IPS-18c (cell line): ENCODE data around the gene L3MBTL2.
A peak's percentile ranks its signal among the peaks of the same experiment; 100 is the strongest.
"Not testable (repeated sequence)": the region's sequence is repeated elsewhere in the genome, so short reads cannot be mapped to it uniquely, and the experiment has no call there.

Experiments
- H3K4me3 ChIP-seq: 2 replicates; pipeline ENCODE4 v1.7.0; 2013; ENCODE audit warnings: low read depth, mild to moderate bottlenecking, low read length, moderate library complexity; ENCODE audit not compliant: insufficient read depth
- H3K9me3 ChIP-seq: one replicate; pipeline ENCODE4 v1.6.1; 2013; ENCODE audit warnings: mild to moderate bottlenecking, low read length, moderate library complexity; ENCODE audit not compliant: control insufficient read depth, insufficient read depth

L3MBTL2 gene

DNA sequence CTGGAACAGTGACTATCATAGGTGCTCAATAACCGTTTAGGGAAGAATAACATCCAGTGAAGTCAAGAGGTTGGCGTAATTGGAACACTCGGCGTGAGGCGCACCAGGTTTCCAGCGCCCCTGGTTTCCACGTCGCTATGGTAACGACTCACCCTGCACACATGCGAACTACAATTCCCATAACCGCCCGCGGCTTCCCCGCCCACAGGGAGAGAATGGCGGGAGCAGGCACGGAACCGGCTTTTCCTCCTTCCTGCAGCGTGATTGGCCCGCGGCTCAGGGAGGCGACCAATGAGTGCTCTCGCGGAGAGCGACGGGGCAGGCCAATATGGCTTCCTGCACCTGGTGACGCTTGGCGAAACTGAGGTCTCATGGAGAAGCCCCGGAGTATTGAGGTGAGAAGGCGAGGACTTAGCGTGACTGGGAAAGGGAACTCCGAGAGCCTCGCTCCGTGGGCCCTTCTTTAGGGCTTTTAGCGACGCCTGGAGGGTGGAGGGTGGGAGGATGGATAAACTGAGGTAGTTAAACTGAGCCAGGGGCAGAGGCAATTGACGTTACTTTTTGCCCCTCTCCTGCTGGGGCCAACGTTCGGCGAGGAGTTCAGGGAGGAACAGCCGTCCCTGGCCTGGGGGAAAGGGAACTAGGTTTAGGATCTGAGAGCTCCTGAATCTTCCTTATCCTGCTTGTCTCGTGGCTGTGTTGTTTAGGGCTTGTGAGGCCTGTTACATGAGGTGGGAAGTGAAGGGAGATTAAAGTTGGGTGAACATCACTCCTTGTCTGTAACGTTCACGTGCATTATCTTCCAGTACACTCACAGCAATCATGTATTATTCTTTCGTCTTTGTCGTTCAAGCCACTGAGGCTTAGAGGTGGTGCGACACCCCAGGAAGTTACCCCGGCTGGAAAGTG is at the start of gene L3MBTL2:
TSS of gene L3MBTL2 (plus strand) at position 321 of the 909 bp plus-strand sequence. CDS start at position 372, 51 bp downstream.
- no peaks in the 10 kb centered on the region for H3K9me3 ChIP-seq
- peak within 1 kb of the TSS; percentile 92 for H3K4me3 ChIP-seq

DNA sequence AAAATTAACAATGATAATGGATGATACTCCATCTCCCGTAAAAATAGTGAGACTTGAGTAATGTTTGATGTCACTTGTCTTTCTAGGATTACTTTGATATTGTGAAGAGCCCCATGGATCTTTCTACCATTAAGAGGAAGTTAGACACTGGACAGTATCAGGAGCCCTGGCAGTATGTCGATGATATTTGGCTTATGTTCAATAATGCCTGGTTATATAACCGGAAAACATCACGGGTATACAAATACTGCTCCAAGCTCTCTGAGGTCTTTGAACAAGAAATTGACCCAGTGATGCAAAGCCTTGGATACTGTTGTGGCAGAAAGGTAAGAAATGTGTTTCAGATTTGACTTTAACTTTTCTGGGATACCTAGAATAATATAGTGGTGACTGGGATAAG is 48.0 kb upstream of the L3MBTL2 start:
- H3K4me3 ChIP-seq = no peak overlapping the region
- H3K9me3 ChIP-seq = no peaks in the 10 kb centered on the region

DNA sequence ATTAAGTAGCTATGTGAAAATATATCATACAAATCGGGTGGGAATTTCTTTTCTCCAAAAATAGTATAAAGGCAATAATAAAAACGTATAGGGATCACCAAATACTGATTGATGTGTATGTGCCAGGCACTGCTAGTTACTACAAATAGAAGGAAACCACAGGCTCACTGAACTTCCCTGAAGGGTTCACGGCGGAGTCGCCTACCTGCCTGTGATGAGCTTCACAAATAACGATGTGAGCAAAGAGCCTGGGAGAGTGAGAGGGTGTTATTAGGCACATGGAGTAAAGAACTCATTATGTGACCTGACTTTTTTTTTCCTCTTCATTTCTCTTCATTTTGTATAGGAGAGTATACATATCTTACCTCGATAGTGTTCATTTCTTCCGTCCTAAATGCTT is 36.0 kb upstream of the L3MBTL2 start:
- H3K9me3 ChIP-seq = no peaks in the 10 kb centered on the region
- no peak overlapping the region for H3K4me3 ChIP-seq

DNA sequence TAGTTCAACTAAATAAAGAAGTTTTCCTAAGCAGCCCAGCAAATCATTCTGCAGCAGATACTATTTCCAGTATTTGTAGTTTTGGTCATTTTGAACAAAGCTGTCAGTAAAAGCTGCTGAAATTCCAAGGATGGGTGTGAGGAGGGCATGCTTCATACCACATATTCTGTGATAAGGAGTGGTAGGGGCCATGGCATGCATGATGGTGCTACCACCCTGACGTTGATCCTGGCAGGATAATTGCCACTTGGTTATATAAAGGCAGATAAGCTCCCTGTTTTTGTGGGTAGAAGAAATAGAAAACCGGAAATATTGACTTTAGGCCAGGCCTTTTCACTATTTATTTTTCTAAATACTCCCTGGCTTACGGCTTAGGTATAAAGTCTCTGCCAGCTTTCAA is 33.1 kb upstream of the L3MBTL2 start:
- H3K9me3 ChIP-seq = no peaks in the 10 kb centered on the region

DNA sequence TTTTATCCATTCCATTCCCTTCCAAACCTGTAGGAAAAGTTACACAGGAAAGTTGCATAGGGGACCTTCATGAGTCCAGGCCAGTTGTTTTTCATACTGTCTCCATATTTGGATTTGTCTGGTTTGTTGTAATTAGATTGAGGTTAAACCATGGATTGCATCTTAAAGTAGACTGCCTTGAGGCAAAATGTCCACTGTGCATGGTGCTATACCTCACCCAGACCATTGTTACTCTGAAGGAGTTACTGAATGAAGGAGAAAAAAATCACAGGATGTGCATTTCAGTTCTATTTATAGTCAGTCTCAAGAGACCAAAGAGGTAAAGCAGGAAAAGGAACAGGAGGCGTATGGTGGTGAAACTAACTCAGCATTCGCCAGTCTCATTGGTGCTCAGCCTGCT is 29.6 kb upstream of the L3MBTL2 start:
- H3K9me3 ChIP-seq = no peaks in the 10 kb centered on the region
- H3K4me3 ChIP-seq = no peak overlapping the region

More for the DNA sequence above, 33.1 kb upstream of the L3MBTL2 start:
- no peak overlapping the region for H3K4me3 ChIP-seq

DNA sequence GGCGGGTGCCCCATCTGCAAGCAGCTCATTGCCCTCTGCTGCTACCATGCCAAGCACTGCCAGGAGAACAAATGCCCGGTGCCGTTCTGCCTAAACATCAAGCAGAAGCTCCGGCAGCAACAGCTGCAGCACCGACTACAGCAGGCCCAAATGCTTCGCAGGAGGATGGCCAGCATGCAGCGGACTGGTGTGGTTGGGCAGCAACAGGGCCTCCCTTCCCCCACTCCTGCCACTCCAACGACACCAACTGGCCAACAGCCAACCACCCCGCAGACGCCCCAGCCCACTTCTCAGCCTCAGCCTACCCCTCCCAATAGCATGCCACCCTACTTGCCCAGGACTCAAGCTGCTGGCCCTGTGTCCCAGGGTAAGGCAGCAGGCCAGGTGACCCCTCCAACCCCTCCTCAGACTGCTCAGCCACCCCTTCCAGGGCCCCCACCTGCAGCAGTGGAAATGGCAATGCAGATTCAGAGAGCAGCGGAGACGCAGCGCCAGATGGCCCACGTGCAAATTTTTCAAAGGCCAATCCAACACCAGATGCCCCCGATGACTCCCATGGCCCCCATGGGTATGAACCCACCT is 28.0 kb upstream of the L3MBTL2 start:
- H3K9me3 ChIP-seq = no peaks in the 10 kb centered on the region
- no peak overlapping the region for H3K4me3 ChIP-seq

DNA sequence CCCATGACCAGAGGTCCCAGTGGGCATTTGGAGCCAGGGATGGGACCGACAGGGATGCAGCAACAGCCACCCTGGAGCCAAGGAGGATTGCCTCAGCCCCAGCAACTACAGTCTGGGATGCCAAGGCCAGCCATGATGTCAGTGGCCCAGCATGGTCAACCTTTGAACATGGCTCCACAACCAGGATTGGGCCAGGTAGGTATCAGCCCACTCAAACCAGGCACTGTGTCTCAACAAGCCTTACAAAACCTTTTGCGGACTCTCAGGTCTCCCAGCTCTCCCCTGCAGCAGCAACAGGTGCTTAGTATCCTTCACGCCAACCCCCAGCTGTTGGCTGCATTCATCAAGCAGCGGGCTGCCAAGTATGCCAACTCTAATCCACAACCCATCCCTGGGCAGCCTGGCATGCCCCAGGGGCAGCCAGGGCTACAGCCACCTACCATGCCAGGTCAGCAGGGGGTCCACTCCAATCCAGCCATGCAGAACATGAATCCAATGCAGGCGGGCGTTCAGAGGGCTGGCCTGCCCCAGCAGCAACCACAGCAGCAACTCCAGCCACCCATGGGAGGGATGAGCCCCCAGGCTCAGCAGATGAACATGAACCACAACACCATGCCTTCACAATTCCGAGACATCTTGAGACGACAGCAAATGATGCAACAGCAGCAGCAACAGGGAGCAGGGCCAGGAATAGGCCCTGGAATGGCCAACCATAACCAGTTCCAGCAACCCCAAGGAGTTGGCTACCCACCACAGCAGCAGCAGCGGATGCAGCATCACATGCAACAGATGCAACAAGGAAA is 27.3 kb upstream of the L3MBTL2 start:
- H3K4me3 ChIP-seq = no peak overlapping the region; the same call in 1 of the 2 replicates
- no peaks in the 10 kb centered on the region for H3K9me3 ChIP-seq

DNA sequence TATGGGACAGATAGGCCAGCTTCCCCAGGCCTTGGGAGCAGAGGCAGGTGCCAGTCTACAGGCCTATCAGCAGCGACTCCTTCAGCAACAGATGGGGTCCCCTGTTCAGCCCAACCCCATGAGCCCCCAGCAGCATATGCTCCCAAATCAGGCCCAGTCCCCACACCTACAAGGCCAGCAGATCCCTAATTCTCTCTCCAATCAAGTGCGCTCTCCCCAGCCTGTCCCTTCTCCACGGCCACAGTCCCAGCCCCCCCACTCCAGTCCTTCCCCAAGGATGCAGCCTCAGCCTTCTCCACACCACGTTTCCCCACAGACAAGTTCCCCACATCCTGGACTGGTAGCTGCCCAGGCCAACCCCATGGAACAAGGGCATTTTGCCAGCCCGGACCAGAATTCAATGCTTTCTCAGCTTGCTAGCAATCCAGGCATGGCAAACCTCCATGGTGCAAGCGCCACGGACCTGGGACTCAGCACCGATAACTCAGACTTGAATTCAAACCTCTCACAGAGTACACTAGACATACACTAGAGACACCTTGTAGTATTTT is 26.6 kb upstream of the L3MBTL2 start:
- Histone ChIP-seq H3K9me3 (no peaks in the 10 kb centered on the region), H3K4me3 (no peak overlapping the region)

DNA sequence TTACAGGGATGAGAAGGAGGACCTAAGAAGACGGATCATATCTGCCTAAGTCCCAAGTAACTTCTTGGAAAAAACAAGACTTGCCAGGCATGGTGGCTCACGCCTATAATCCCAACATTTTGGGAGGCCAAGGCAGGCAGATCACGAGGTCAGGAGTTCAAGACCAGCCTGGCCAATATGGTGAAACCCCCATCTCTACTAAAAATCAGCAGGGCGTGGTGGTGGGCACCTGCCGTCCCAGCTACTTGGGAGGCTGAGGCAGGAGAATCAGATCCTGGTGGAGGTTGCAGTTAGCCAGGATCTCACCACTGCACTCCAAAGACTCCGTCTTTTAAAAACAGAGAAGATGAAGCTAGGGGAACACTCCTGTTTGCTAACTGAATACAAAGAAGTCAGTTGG is 24.8 kb upstream of the L3MBTL2 start:
- H3K4me3 ChIP-seq, H3K9me3 ChIP-seq: not testable (repeated sequence)

DNA sequence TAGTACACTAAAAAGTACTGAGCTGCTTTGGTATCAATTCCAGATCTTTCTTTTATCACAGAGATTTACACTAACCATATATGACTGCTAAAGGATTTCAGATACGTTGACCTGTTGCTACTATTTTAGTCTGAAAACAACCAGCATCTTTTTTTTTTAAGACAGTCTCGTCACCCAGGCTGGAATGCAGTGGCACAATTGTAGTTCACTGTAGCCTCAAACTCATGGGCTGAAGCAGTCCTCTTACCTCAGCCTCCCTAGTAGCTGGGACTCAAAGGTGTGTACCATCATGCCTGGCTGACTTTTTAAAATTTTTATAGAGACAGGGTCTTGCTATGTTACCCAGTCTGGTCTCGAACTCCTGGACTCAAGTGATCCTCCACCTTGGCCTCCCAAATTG is 24.2 kb upstream of the L3MBTL2 start:
- no peaks in the 10 kb centered on the region for H3K9me3 ChIP-seq

DNA sequence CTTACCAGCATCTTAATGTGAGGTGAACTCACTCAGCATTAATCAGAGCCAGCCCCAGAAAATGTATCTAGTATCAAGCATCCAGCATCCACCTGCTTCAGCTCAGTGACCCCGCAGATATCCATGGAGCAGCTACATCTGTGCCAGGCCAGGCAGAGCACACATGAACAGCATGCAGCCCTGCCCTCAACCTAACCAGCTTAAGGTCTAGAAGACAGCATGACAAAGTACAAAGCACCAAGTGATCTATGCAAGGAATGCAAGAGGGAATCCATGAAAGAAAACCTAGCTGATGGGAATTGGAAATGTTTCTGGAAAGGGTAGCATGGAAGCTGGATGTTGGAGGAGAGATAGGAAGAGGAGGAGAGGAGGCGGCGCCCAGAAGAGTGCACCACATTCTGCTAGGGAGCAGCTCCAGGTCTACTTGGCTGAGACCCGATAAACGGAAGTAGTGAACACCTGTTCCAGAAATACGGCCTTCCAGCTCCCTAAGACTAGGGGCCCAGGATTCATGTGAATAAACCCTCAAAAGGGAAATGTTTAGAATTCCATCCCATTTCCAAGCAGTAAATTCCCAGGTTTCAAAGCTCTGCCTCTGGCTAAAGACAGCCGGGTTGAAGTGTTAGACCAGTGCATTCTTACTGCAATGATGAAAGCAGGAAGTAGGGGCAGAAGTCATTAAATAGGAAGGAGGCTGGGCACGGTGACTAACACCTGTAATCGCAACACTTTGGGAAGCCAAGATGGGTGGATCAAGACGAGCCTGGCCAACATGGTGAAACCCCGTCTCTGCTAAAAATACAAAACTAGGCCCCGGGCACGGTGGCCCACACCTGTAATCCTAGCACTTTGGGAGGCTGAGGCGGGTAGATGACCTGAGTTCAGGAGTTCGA is 23.5 kb upstream of the L3MBTL2 start:
- no peaks in the 10 kb centered on the region for H3K9me3 ChIP-seq
- no peak overlapping the region for H3K4me3 ChIP-seq

More for the DNA sequence above, 24.2 kb upstream of the L3MBTL2 start:
- H3K4me3 ChIP-seq = no peak overlapping the region

DNA sequence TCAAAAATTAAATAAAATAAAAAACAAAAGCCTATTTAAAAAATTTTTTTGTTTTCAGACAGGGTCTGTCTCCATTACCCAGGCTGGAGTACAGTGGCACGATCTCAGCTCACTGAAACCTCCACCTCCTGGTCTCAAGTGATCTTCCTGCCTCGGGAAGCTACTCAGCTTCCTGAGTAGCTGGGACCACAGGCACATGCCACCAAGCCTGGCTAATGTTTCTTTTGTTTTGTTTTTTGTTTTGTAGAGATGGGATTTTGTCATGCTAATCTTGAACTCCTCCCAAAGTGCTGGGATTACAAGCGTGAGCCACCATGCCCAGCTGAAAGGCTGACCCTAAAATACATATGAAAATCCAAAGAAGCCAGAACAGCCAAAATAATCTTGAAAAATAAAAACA is 20.4 kb upstream of the L3MBTL2 start:
- no peak overlapping the region for H3K4me3 ChIP-seq
- no peaks in the 10 kb centered on the region for H3K9me3 ChIP-seq

DNA sequence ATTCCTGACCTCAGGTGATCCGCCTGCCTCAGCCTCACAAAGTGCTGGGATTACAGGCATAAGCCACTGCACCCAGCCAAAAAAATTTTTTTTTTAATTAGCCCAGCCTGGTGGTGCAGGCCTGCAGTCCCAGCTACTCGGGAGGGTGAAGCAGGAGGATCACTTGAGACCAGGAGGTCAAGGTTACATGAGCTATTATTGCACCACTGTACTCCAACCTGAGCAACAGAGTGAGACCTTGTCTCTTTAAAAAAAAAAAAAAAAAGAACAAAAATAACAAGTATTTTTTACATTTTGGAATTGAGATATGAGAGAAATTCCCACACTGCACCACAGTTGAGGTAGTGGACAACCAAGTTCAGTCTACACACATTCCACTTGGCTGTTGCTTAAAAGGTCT is 13.6 kb upstream of the L3MBTL2 start:
- no peaks in the 10 kb centered on the region for H3K9me3 ChIP-seq
- no peak overlapping the region for H3K4me3 ChIP-seq

DNA sequence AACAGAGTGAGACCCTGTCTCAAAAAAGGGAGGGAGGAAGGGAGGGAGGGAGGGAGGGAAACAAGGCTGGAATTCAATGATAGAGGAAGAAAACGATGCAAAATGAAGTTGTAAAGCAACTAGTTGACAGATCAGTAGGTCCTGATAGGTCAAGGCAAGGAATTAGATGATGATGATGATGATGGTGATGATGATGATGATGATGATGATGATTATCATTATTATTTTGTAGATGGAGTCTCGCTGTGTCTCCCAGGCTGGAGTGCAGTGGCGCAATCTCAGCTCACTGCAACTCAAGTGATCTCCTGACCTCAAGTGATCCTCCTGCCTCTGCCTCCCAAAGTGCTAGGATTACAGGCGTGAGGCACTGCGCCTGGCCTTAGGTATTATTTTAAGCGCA is 11.3 kb upstream of the L3MBTL2 start:
- no peaks in the 10 kb centered on the region for H3K9me3 ChIP-seq
- no peak overlapping the region for H3K4me3 ChIP-seq

DNA sequence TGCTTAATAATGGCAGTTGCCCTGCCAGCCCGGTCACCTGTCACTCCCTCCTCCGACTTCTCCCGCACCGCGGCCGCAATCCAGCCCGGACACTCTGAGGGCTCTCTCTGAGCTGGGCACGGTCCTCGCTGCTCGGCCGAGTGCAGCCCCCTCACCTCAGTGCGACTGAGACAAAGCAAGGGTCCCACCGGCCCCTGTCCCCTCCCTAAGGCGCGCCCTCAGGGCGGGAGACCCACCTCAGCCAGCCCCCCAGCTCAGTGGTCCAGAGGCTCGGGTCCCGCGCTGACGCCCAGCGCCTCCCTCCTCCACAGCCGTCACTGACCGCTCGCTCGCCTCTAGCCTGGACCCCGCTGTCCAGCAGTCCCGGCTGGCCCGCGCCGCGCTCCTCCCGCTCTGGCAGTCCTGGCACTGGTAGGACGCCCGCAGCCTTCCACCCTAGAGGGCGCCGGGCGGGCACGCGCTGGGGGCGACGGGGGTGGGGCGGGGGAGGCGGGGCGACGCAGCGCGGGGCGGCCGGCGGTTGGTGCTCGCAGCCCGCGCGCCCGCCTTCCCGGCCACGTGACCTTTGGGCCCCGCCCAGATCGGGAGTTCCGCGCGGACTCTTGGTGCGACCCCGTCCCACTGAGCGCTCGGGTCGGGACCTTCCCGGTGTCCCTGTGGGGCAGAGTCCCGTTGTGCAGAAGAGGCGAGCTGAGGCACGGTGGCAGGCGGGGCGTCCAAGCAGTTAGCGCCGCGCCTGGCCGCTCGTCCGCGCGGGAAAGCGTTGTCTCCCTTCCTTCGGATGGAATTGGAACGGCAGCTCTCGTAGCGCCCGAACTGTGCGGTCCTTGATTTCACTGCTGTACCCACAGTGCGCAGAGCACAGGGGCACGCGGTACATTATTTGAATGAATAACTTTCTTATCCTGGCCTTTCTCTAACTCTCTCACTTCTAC is 7.8 kb upstream of the L3MBTL2 start:
- Histone ChIP-seq H3K4me3 (peak overlapping the region; percentile 63), H3K9me3 (no peaks in the 10 kb centered on the region)
